Measurements from ENCODE around the gene SLC35F4.

SLC35F4 gene

GRCh38 chr14:57609192-57610075, 256.5 kb downstream of the SLC35F4 start:
- no peak for DNase-seq

GRCh38 chr14:57607086-57607485, 258.8 kb downstream of the SLC35F4 start:
- DNase-seq = no peak

GRCh38 chr14:57583396-57583795, 282.5 kb downstream of the SLC35F4 start:
- no peak for DNase-seq

GRCh38 chr14:57582746-57583145, 283.1 kb downstream of the SLC35F4 start:
- DNase-seq = no peak

GRCh38 chr14:57578801-57579200, 287.1 kb downstream of the SLC35F4 start:
- no peak for DNase-seq

GRCh38 chr14:57576498-57576897, 289.4 kb downstream of the SLC35F4 start:
- no peak for DNase-seq

GRCh38 chr14:57575482-57575881, 290.4 kb downstream of the SLC35F4 start:
- no peak for DNase-seq

- DNase-seq = no peak
These were observed 291.1 kb downstream of the SLC35F4 start for GRCh38 chr14:57574617-57575288.

GRCh38 chr14:57573173-57573572, 292.7 kb downstream of the SLC35F4 start:
- no peak for DNase-seq

- no peak for DNase-seq
These were observed 297.3 kb downstream of the SLC35F4 start for GRCh38 chr14:57568554-57568953.

- no peak for DNase-seq
These were observed 298.7 kb downstream of the SLC35F4 start for GRCh38 chr14:57567220-57567619.

- no peak for DNase-seq
These were observed 305.2 kb downstream of the SLC35F4 start for GRCh38 chr14:57560681-57561080.

GRCh38 chr14:57559576-57559975, 306.3 kb downstream of the SLC35F4 start:
- no peak for DNase-seq

- no peak for DNase-seq
These were observed 316.0 kb downstream of the SLC35F4 start for GRCh38 chr14:57549765-57550420.

GRCh38 chr14:57549016-57549564, 316.8 kb downstream of the SLC35F4 start:
- no peak for DNase-seq

- no peak for DNase-seq
These were observed 318.8 kb downstream of the SLC35F4 start for GRCh38 chr14:57547131-57547530.

- DNase-seq = no peak
These were observed 332.7 kb downstream of the SLC35F4 start for GRCh38 chr14:57533214-57533613.

GRCh38 chr14:57530571-57530970, 335.3 kb downstream of the SLC35F4 start:
- no peak for DNase-seq

GRCh38 chr14:57526942-57527341, 338.9 kb downstream of the SLC35F4 start:
- DNase-seq = no peak

GRCh38 chr14:57519043-57519442, 346.8 kb downstream of the SLC35F4 start:
- no peak for DNase-seq

Measured in NCI-H1436 treated with DMSO at 0.1 percent for 48 hours (cell line).